AG10803 (cell line): ENCODE data around the gene SPON1.
A peak's percentile ranks its signal among the peaks of the same experiment; 100 is the strongest.
"Not testable (repeated sequence)": the region's sequence is repeated elsewhere in the genome, so short reads cannot be mapped to it uniquely, and the experiment has no call there.

ENCODE experiments used
- DNase-seq: peaks from one replicate; pipeline ENCODE4 v3.0.0; 2010; ENCODE audit warnings: low read depth
- H3K4me3 ChIP-seq: 2 replicates; pipeline ENCODE4 v1.5.1; 2011; ENCODE audit warnings: mild to moderate bottlenecking, low read length, control low read depth
- CTCF ChIP-seq: conservative IDR thresholded peaks from 2 replicates; pipeline ENCODE4 v1.5.1; 2011; ENCODE audit warnings: mild to moderate bottlenecking, low read length, control low read depth, inconsistent platforms

The SPON1 gene

GRCh38 chr11:14267861-14268635 lies 305.5 kb downstream of the SPON1 start:
- no peak for TF ChIP-seq CTCF
- no peak for DNase-seq
- no peak overlapping the region for H3K4me3 ChIP-seq

GRCh38 chr11:14269692-14270573 lies 307.4 kb downstream of the SPON1 start:
- TF ChIP-seq CTCF = no peak
- no peak for DNase-seq
- no peak overlapping the region for H3K4me3 ChIP-seq

GRCh38 chr11:14270690-14271542 lies 308.4 kb downstream of the SPON1 start:
- no peak for DNase-seq
- H3K4me3 ChIP-seq = no peak overlapping the region
- TF ChIP-seq CTCF = no peak

- no peak for TF ChIP-seq CTCF
- H3K4me3 ChIP-seq = no peak overlapping the region
- no peak for DNase-seq
These were observed 311.4 kb downstream of the SPON1 start for GRCh38 chr11:14273895-14274294.

- TF ChIP-seq CTCF = 0 out of 2 replicates have a peak, but pooled peaks have one; percentile 5
- no peak overlapping the region for H3K4me3 ChIP-seq
- DNase-seq = peak; percentile 59
These were observed 312.6 kb downstream of the SPON1 start for GRCh38 chr11:14275076-14275475.

GRCh38 chr11:14278869-14279268 lies 316.3 kb downstream of the SPON1 start:
- H3K4me3 ChIP-seq, DNase-seq: not testable (repeated sequence)
